Aorta (tissue), 5 donors: ENCODE measurements around the gene FAM193A. TPM values are rescaled to one million over a fixed set of nuclear protein-coding genes. Genes with fewer than 3 reads are reported as not detected.

Source experiments
- ATAC-seq: fragments of 200-7000 bp; cut with Tn5 transposase; one replicate; pipeline ENCODE4 v1.9.1; 2022; ENCODE audit warnings: moderate library complexity; ENCODE audit not compliant: low FRiP score
- DNase-seq, 2 donors: peaks; one replicate each; pipeline ENCODE4 v3.0.0-alpha.2; 2020
- H3K27ac ChIP-seq, 2 donors: one replicate each; pipeline ENCODE4 v1.5.1; 2013; ENCODE audit warnings: low read length in 2 of 2, mild to moderate bottlenecking in 2 of 2, moderate library complexity in 2 of 2, control low read depth in 1 of 2, inconsistent platforms in 1 of 2, low read depth in 1 of 2
- H3K27me3 ChIP-seq, 2 donors: one replicate each; pipeline ENCODE4 v1.6.1; 2013; ENCODE audit warnings: control low read depth in 1 of 2, low read length in 1 of 2, mild to moderate bottlenecking in 1 of 2, moderate library complexity in 1 of 2; ENCODE audit not compliant: insufficient read depth in 2 of 2, control insufficient read depth in 1 of 2
- H3K36me3 ChIP-seq, 2 donors: one replicate each; pipeline ENCODE4 v1.6.1; 2013; ENCODE audit warnings: control low read depth in 1 of 2, low read length in 1 of 2, mild to moderate bottlenecking in 1 of 2; ENCODE audit not compliant: insufficient read depth in 2 of 2, control insufficient read depth in 1 of 2
- H3K4me1 ChIP-seq, 2 donors: one replicate each; pipeline ENCODE4 v1.6.1; 2013; ENCODE audit warnings: low read length in 2 of 2, control low read depth in 1 of 2, mild to moderate bottlenecking in 1 of 2, moderate library complexity in 1 of 2; ENCODE audit not compliant: insufficient read depth in 2 of 2, control insufficient read depth in 1 of 2
- H3K4me3 ChIP-seq, 2 donors: one replicate each; pipeline ENCODE4 v1.5.1; 2013; ENCODE audit warnings: low read length in 2 of 2, control low read depth in 1 of 2, mild to moderate bottlenecking in 1 of 2
- H3K9me3 ChIP-seq: one replicate; pipeline ENCODE4 v1.6.1; 2013; ENCODE audit warnings: mild to moderate bottlenecking, low read length; ENCODE audit not compliant: control insufficient read depth
- WGBS, 2 donors: extraction: QIAGEN DNeasy Blood & Tissue Kit; methylation state at CpG; one replicate each; pipeline ENCODE4 v1.1.7; 2013; 5-methylcytosine and 5-hydroxymethylcytosine counted together
- intact Hi-C, 2 donors: fragments of 100-400 bp; cut with DNase I; formaldehyde crosslinking; loops; one replicate each; pipeline versions ENCODE4 v1.14.2 to v1.15.0; 2022
- polyA plus RNA-seq, 2 donors: library from polyadenylated mRNA; stranded (reverse); fragments of 200-250 nt; gene quantifications; one replicate each; pipeline ENCODE4 v1.2.3, GENCODE V29; 2013
- total RNA-seq, 2 donors: library from RNA; stranded (reverse); fragmentation: NEBNext Ultra II Directional; extraction: Animal tissue kit (Norgen Biotek cat#: 25700); gene quantifications; one replicate each; pipeline ENCODE4 v1.2.1, GENCODE V29; 2021
- donor health status: healthy with polysubstance abuse.
- donor health status: Bipolar disorder and iron deficiency.
- donor health status: DM: no; HTN: no; CAD: no.
- donor health status: DM: no; HTN: no; CAD: no.
- donor health status: DM: yes; HTN: yes; CAD: no.

FAM193A gene
- total and polyA plus RNA-seq, 4 donors, result 4.6 to 41.6 (median 18.5) TPM

DNA sequence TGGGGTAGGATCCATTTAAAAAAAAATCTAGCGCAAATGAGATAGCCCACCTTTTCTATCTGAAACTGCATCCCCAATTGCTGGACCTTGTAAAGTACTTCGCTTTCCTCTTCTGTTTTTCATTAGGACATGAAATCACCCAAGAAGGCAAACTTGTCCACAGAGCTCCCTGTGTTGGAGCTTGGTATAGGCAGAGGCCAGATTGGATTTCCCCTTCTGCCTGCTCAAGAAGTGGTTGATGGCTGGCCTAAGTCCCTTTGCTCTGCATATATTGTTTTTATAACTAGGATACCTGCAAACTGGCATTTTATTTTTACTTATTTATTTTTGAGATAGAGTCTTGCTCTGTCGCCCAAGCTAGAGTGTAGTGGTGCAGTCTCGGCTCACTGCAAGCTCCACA, 39.1 kb upstream of the FAM193A start:
- no peaks in the 10 kb centered on the region for H3K9me3 ChIP-seq
- intact Hi-C loops, result no loop called here
- H3K27ac ChIP-seq, result no peak overlapping the region
- H3K4me1 ChIP-seq, result peaks cover 0 to 4% of the 10 kb centered on the region in 2 donors
- no peak overlapping the region for H3K4me3 ChIP-seq
- ATAC-seq, result no peak
- H3K27me3 ChIP-seq, result no peaks in the 10 kb centered on the region
- WGBS, 2 donors, result 95 to 97% methylated on average over 4 of the region's 4 CpGs
- no peak for DNase-seq
- peaks cover 0 to 9% of the 10 kb centered on the region in 2 donors for H3K36me3 ChIP-seq

DNA sequence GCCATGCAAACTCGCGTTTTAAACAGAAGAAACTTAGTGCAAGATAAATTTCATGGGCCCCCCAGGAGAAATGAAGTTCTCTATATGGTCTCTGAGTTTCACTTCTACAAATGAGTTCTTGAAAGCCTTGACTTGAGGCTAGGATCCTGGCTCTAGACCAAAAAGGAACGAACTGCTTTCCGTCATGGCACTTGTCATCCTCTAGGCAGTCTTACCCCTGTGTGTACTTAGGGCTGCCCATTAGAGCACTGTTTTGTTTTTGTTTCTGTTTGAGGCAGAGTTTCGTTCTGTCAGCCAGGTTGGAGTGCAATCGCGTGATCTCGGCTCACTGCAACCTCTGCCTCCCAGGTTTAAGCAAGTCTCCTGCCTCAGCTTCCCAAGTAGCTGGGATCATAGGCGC, 38.5 kb upstream of the FAM193A start:
- Histone ChIP-seq H3K36me3 (peaks cover 0 to 6% of the 10 kb centered on the region in 2 donors), H3K27ac (no peak overlapping the region)

DNA sequence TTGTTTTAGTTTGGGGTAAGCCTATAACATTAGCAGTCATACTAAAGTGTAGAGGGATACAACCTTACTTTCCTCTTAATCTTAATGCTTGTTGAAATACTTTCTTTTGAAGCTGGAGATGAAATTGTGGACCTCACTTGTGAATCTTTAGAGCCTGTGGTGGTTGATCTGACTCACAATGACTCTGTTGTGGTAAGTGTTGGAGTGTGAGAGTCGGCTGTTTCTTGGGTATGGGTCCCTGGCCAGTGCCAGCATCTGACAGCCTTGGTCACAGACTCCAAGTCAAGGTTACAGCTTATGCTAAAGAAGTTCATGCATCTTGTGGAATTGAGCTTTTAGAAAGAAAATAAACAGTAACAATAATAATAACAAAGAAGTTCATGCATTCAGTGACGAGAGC, 35.9 kb upstream of the FAM193A start:
- intact Hi-C loops, result no loop called here
- Histone ChIP-seq H3K27me3 (no peaks in the 10 kb centered on the region), H3K4me3 (no peak overlapping the region), H3K9me3 (no peaks in the 10 kb centered on the region), H3K27ac (no peak overlapping the region), H3K4me1 (no peaks in the 10 kb centered on the region), H3K36me3 (peaks cover 0 to 4% of the 10 kb centered on the region in 2 donors)
- DNase-seq (no peak), ATAC-seq (no peak)
- WGBS, 2 donors, result 87 to 89% methylated on average over 2 of the region's 2 CpGs

More for the DNA sequence above, 38.5 kb upstream of the FAM193A start:
- no peak overlapping the region for H3K4me3 ChIP-seq
- 78 to 82% methylated on average over 9 of the region's 9 CpGs for WGBS, 2 donors
- no peaks in the 10 kb centered on the region for H3K9me3 ChIP-seq
- ATAC-seq (no peak), DNase-seq (no peak)
- no peaks in the 10 kb centered on the region for H3K27me3 ChIP-seq
- intact Hi-C loops, result no loop called here
- peaks cover 0 to 4% of the 10 kb centered on the region in 2 donors for H3K4me1 ChIP-seq

DNA sequence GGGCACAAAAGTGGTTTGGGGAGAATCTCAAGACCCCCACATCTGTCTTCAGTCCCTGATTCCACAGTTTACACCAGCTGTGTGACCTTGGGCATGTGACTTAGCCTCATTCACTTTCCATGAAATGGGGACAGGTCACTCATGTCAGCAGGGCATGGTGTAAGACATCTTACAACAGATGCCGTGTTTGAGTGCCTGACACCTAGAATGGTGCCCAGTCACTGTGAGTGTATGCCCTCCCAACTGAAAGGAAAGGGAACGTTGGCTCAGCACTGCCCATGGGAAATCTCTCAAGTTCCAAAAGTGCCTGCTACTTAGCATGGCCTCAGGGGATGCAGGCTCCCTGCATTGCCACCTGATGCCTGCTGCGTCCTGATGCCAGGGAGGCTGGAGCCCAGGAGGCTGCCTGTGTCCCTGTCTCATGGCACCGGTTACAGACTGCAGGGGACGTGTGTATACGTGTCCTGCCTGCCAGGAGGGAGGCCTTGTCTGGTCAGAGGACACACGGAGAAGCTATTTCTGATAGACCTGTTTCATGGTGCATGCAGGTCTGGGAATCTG, 35.3 kb upstream of the FAM193A start:
- no peak overlapping the region for H3K27ac ChIP-seq

DNA sequence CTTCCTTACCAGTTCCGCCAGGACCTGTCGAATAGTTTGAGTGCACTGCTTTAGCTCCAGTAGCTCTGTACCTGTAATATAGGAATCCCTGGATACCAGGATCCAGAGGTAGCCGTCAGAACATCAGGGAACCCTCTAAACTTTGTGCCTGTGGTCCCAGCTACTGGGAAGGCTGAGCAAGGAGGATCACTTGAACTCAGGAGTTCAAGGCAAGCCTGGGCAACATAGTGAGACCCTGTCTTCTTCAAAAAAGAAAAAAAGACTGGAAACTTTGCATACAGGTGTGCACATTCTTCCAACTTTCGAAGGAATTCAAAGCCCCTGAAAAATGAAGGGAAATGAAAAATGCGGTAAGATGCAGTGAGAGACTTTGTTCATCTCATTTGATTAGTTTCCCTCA, 32.6 kb upstream of the FAM193A start:
- no peak for DNase-seq
- H3K4me3 ChIP-seq, result no peak overlapping the region
- ATAC-seq, result no peak
- intact Hi-C loops, result no loop called here
- WGBS, 2 donors, result 95 to 96% methylated on average over 5 of the region's 5 CpGs
- H3K27me3 ChIP-seq, result no peaks in the 10 kb centered on the region
- H3K9me3 ChIP-seq, result no peaks in the 10 kb centered on the region
- H3K4me1 ChIP-seq, result no peaks in the 10 kb centered on the region
- H3K36me3 ChIP-seq, result peaks cover 0 to 5% of the 10 kb centered on the region in 2 donors
- H3K27ac ChIP-seq, result no peak overlapping the region

More for the DNA sequence above, 35.3 kb upstream of the FAM193A start:
- ATAC-seq, result no peak
- Histone ChIP-seq H3K4me3 (no peak overlapping the region), H3K4me1 (no peaks in the 10 kb centered on the region), H3K9me3 (no peaks in the 10 kb centered on the region), H3K36me3 (peaks cover 0 to 4% of the 10 kb centered on the region in 2 donors), H3K27me3 (no peaks in the 10 kb centered on the region)
- no peak for DNase-seq
- intact Hi-C loops, result no loop called here
- 85 to 89% methylated on average over 7 of the region's 7 CpGs for WGBS, 2 donors

DNA sequence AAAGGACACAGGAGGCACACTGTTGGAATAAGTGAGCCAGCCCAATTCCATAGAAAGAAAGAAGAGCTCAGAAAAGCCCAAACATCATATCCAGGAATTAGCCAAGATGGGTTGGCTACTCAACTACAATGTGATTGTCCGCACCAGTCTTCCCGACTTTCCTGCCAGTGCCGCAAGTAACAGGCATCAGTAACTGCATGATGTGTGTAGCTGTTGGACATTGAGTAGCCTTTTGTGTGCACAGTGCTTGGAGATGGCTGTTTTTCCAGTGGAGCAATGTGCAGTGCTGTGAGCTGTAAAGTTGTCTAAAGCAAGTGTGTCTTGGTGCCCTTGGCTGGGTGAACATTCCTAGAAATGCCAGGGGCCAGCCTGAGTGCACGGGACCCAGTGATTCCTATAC, 29.2 kb upstream of the FAM193A start:
- Histone ChIP-seq H3K4me3 (no peak overlapping the region), H3K27ac (no peak overlapping the region), H3K4me1 (no peaks in the 10 kb centered on the region), H3K9me3 (no peaks in the 10 kb centered on the region), H3K36me3 (peaks cover 0 to 1% of the 10 kb centered on the region in 2 donors), H3K27me3 (no peaks in the 10 kb centered on the region)
- DNase-seq (no peak), ATAC-seq (no peak)
- intact Hi-C loops, result no loop called here
- 92 to 95% methylated on average over 4 of the region's 4 CpGs for WGBS, 2 donors

DNA sequence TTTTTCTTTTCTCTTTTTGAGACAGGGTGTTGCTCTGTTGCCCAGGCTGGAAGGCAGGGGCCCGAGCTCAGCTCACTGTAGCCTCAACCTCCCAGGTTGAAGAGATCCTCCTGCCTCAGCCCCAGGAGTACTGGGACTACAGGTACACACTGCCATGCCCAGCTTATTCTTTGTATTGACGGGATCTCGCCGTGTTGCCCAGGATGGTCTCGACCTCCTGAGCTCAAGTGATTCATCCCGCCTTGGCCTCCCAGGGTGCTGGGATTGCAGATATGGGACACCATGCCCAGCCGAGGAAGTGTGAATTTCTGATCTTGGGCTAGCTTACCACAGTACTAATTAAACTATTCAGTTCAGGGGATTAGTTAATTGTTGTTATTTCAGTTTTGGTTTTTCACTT, 28.6 kb upstream of the FAM193A start:
- Histone ChIP-seq H3K4me1 (no peaks in the 10 kb centered on the region), H3K36me3 (peaks cover 0 to 1% of the 10 kb centered on the region in 2 donors), H3K4me3 (no peak overlapping the region), H3K27me3 (no peaks in the 10 kb centered on the region), H3K27ac (no peak overlapping the region), H3K9me3 (no peaks in the 10 kb centered on the region)
- 90 to 93% methylated on average over 7 of the region's 7 CpGs for WGBS, 2 donors
- intact Hi-C loops, result no loop called here
- DNase-seq, result no peak
- ATAC-seq, result no peak

DNA sequence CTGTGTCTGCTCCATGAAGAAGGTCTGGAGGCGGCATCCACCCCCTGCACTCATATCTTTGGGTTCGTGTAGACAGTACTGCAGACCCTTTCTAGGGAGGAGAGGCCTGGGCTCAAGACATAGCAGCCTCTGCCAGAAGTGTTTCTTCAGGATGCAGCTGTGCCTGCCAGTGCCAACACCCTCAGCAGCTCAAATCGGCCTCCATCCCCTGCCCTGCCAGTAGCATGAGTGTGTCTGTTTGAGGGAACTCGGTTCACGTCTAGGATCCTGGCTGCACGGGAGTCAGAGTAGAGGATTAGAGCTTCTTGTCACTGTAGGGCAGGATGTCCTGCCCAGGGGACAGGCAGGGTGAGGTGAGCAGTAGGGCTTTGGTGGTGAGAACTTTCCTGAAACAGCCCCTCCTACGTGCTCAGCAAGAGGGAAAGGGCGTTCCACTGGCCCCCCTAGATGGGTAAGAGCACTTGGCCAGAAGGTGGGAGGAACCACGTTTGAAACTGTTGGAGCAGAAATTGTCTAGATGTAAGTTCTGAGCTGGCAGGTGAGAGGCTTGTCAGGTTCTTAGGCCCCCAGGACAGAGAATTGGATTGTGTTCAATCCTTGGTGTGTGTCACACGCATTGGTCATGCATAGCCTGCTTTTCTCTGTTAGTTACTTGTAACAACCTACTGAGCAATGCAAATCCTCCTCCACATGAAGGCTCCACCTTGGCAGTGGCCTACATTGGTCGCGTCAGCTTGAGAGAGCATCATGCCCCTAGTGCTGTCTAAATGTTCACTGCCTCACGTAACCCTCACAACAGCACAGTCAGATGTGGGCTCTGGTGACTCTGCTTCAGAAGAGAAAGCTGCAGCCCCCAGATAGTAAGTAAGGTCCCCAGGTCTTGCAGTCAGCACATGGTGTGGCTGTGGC, 25.8 kb upstream of the FAM193A start:
- intact Hi-C loops, result no loop called here
- Histone ChIP-seq H3K9me3 (no peaks in the 10 kb centered on the region), H3K4me1 (no peaks in the 10 kb centered on the region), H3K27me3 (no peaks in the 10 kb centered on the region), H3K36me3 (peaks cover 0 to 4% of the 10 kb centered on the region in 2 donors), H3K27ac (no peak overlapping the region), H3K4me3 (no peak overlapping the region)
- ATAC-seq (no peak), DNase-seq (no peak)
- 88 to 90% methylated on average over 13 of the region's 13 CpGs for WGBS, 2 donors
